ENCODE results near the gene SYNPR. TPM values are rescaled to one million over a fixed set of nuclear protein-coding genes. Genes with fewer than 3 reads are reported as not detected.

SYNPR gene
- polyA plus RNA-seq, 1 experiment = not detected

DNA sequence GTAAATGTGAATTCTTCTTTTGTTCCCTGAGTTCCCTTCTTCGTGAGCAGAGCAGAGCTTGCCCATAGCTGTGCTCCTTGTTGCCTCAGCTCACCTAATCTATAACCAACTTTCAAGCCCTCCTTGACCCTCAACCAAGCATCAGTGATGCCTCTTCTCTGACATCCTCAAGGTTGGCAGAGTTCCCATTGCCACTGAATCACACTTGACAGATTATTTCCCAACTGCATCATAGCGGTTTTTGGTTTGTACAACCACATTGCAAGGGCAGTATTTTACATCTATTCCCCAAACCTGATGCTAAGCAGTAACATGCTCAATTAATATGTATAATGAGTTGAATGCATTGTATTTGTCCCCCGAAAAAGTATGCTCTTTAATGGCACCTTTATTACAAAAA, 241.3 kb downstream of the SYNPR start:
- no peak for DNase-seq (ENCODE audit: low read depth)
- H3K27me3 ChIP-seq (ENCODE audit: control insufficient read depth, insufficient read depth, low read length) = no peaks in the 10 kb centered on the region
- TF ChIP-seq, protein P1, sequence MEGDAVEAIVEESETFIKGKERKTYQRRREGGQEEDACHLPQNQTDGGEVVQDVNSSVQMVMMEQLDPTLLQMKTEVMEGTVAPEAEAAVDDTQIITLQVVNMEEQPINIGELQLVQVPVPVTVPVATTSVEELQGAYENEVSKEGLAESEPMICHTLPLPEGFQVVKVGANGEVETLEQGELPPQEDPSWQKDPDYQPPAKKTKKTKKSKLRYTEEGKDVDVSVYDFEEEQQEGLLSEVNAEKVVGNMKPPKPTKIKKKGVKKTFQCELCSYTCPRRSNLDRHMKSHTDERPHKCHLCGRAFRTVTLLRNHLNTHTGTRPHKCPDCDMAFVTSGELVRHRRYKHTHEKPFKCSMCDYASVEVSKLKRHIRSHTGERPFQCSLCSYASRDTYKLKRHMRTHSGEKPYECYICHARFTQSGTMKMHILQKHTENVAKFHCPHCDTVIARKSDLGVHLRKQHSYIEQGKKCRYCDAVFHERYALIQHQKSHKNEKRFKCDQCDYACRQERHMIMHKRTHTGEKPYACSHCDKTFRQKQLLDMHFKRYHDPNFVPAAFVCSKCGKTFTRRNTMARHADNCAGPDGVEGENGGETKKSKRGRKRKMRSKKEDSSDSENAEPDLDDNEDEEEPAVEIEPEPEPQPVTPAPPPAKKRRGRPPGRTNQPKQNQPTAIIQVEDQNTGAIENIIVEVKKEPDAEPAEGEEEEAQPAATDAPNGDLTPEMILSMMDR (IDR thresholded peaks at IDR 0.05; ENCODE audit: insufficient read depth, low read depth, low read length) = no peak
- H3K36me3 ChIP-seq (ENCODE audit: control insufficient read depth, insufficient read depth, low read length) = no peaks in the 10 kb centered on the region
- H3K4me3 ChIP-seq (ENCODE audit: low read depth, low read length) = no peak overlapping the region
- POLR2A ChIA-PET = no interaction called here
- CTCF ChIA-PET = no interaction called here

DNA sequence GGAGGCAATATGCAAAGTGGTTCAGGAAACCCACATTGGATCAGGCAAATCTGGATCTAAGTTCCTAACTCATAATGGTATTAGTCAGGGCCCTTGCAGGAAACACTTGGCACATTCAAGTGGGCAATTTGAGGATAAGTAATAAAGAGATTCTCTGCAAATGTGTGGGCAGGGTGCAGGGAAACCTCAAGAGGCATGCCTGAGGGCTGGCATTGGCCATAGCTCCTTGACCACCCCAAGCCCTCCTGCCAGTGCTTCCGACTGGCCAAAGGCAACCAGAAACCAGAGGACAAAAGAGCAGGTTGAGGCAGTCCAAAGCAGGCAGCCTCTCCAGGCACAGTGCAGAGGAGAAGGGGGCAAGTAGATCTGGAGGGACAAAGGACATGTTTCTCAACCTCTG, 243.5 kb downstream of the SYNPR start:
- H3K4me3 ChIP-seq (ENCODE audit: low read depth, low read length) = no peak overlapping the region
- CTCF ChIA-PET = no interaction called here
- TF ChIP-seq, protein P1 (IDR thresholded peaks at IDR 0.05; ENCODE audit: insufficient read depth, low read depth, low read length) = no peak
- POLR2A ChIA-PET = no interaction called here
- no peaks in the 10 kb centered on the region for H3K36me3 ChIP-seq (ENCODE audit: control insufficient read depth, insufficient read depth, low read length)
- H3K27me3 ChIP-seq (ENCODE audit: control insufficient read depth, insufficient read depth, low read length) = no peaks in the 10 kb centered on the region
- DNase-seq (ENCODE audit: low read depth) = no peak

DNA sequence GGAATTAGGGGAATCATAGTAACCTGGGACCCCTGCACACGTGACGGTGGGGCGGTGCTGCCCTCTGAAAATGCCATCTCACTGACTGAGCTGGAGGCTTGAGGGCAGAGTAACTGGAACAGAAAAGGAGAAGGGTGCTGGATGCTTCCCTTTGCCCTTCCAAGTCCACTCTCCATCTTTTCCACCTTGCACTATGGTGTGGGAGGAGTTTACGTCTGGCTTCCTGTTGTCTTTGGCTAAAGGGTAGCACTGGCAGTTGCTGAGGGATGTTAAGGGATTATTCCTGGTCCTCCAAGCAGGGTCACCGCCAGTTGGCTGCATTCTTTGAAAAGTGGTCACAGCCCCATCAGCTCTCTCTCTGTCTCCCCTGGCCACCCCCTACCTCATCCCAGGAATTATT, 245.0 kb downstream of the SYNPR start:
- DNase-seq (ENCODE audit: low read depth) = no peak
- CTCF ChIA-PET = no interaction called here
- Histone ChIP-seq H3K27me3 (ENCODE audit: control insufficient read depth, insufficient read depth, low read length) (no peaks in the 10 kb centered on the region), H3K36me3 (ENCODE audit: control insufficient read depth, insufficient read depth, low read length) (no peaks in the 10 kb centered on the region), H3K4me3 (ENCODE audit: low read depth, low read length) (no peak overlapping the region)
- POLR2A ChIA-PET = no interaction called here
- TF ChIP-seq, protein P1 (IDR thresholded peaks at IDR 0.05; ENCODE audit: insufficient read depth, low read depth, low read length) = no peak

DNA sequence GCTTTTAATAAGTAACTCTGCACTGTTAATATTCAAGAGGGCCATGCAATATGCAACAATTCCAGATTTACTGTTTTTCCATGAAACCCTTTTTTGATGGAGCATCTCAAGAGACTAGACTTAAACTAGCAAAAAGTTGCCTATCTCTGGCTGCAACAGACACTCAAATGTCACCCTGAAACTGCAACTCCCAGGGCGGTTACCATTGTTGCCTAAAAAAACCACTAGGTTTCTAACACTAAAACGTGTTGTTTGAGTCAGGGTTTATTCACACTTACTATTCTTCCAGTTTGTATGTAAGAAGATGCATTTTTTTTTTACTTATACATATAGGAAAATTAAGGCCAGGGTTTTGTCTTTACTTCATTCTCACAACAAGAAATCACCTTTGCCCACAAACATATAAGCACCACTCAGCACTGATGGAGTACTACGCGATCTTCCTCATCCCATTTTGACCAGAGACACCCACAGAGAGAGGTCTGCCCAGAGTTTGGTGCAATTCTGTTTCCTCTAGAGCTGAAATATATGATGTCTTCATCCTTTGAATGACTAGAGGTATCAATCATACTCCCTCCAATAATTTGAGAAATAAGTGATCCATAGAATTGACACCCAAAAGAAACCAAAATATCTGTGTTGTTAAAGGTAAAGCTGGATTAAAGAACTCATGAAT, 250.4 kb downstream of the SYNPR start:
- Histone ChIP-seq H3K4me3 (ENCODE audit: low read depth, low read length) (no peak overlapping the region), H3K36me3 (ENCODE audit: control insufficient read depth, insufficient read depth, low read length) (no peaks in the 10 kb centered on the region), H3K27me3 (ENCODE audit: control insufficient read depth, insufficient read depth, low read length) (no peaks in the 10 kb centered on the region)
- POLR2A ChIA-PET = no interaction called here
- no peak for DNase-seq (ENCODE audit: low read depth)
- CTCF ChIA-PET = interaction anchor here (0.8 to 1.2 kb wide), 2 partner anchors 9 to 15 kb away, joined by 3 read pairs; no protein-coding TSS in a partner anchor
- TF ChIP-seq, protein P1 (IDR thresholded peaks at IDR 0.05; ENCODE audit: insufficient read depth, low read depth, low read length) = no peak

DNA sequence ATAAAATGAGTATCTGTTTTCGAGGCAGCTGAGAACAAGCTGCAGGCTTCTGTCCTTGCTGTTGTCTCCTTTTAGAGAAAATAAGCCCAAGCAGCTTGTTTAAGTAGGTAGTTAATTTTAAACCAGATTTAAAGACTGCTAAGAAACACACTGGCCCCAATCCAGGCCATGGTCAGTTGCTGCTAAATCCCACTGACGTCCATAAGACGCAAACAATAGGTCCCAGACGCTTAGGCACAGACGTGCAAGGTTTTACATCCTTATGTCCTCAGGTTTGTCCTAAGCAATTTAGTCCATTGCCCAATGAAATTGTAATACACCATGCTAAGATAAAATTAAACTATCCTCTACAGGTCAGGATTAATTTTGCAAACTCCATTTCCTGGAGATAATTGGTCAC, 254.4 kb downstream of the SYNPR start:
- Histone ChIP-seq H3K4me3 (ENCODE audit: low read depth, low read length) (no peak overlapping the region), H3K27me3 (ENCODE audit: control insufficient read depth, insufficient read depth, low read length) (no peaks in the 10 kb centered on the region), H3K36me3 (ENCODE audit: control insufficient read depth, insufficient read depth, low read length) (no peaks in the 10 kb centered on the region)
- no peak for DNase-seq (ENCODE audit: low read depth)
- TF ChIP-seq, protein P1 (IDR thresholded peaks at IDR 0.05; ENCODE audit: insufficient read depth, low read depth, low read length) = no peak
- POLR2A ChIA-PET = no interaction called here
- CTCF ChIA-PET = no interaction called here
